ENCODE data around the gene CAMKV.
A peak's percentile ranks its signal among the peaks of the same experiment; 100 is the strongest.
"Not testable (repeated sequence)": the region's sequence is repeated elsewhere in the genome, so short reads cannot be mapped to it uniquely, and the experiment has no call there.

The CAMKV gene, protein sequence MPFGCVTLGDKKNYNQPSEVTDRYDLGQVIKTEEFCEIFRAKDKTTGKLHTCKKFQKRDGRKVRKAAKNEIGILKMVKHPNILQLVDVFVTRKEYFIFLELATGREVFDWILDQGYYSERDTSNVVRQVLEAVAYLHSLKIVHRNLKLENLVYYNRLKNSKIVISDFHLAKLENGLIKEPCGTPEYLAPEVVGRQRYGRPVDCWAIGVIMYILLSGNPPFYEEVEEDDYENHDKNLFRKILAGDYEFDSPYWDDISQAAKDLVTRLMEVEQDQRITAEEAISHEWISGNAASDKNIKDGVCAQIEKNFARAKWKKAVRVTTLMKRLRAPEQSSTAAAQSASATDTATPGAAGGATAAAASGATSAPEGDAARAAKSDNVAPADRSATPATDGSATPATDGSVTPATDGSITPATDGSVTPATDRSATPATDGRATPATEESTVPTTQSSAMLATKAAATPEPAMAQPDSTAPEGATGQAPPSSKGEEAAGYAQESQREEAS

DNA sequence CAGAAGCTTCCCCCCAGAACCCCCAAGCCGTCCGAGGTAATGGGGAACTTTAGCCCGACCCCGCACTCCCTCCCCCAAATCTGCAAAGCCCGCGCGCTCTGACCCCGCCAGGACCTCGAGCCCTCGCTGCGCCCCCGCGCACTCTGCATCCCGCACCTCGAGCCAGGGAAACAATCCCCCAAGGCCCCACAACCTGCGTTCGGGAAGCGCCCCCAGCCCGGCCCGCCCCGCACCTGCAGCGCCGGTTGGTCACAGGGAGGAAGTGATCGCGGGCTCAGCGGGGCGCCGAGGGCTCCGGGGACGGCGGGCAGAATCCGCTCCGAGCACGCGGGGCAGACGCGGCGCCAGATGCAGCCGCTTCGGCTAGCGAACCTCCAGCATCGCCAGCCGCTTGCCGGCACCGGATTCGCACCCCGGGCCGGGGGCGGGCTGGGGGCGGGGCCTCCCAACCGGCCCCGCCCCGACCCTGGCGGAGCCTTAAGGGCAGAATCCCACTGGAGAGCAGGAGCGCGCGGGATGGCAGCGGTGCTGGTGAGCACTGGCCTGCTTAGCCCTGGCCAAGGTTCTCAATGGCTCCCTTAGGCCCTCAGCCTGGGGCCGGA lies at the start of gene CAMKV:
Gene CAMKV (minus strand): TSS at position 382 of the 602 bp plus-strand sequence. CDS start 7,518 bp downstream, outside the sequence.
- H3K27me3 ChIP-seq (replicated peaks; ENCODE audit: insufficient read depth, low read length), result peaks cover 44% of the 10 kb centered on the region
- no peaks in the 10 kb centered on the region for H3K9me2 ChIP-seq (replicated peaks; ENCODE audit: insufficient read depth, low read length)
- no peaks in the 10 kb centered on the region for H3K79me2 ChIP-seq (ENCODE audit: low read length)
- peak within 1 kb of the TSS; percentile 59; the same call in 1 of the 2 replicates for H3K4me2 ChIP-seq (ENCODE audit: low read depth, low read length)
- H2AFZ ChIP-seq (ENCODE audit: low read length), result no peak within 1 kb of the TSS
- no peak for DNase-seq
- TF ChIP-seq, protein P1, sequence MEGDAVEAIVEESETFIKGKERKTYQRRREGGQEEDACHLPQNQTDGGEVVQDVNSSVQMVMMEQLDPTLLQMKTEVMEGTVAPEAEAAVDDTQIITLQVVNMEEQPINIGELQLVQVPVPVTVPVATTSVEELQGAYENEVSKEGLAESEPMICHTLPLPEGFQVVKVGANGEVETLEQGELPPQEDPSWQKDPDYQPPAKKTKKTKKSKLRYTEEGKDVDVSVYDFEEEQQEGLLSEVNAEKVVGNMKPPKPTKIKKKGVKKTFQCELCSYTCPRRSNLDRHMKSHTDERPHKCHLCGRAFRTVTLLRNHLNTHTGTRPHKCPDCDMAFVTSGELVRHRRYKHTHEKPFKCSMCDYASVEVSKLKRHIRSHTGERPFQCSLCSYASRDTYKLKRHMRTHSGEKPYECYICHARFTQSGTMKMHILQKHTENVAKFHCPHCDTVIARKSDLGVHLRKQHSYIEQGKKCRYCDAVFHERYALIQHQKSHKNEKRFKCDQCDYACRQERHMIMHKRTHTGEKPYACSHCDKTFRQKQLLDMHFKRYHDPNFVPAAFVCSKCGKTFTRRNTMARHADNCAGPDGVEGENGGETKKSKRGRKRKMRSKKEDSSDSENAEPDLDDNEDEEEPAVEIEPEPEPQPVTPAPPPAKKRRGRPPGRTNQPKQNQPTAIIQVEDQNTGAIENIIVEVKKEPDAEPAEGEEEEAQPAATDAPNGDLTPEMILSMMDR (IDR thresholded peaks at IDR 0.05; ENCODE audit: low read length), result no peak
- no peak for TF ChIP-seq EZH2phosphoT487 (IDR thresholded peaks at IDR 0.05; ENCODE audit: low read length)
- no peak for TF ChIP-seq EZH2 (optimal IDR thresholded peaks at IDR 0.05; ENCODE audit: low read depth, low read length)
- H3K9ac ChIP-seq (ENCODE audit: low read length), result no peak within 1 kb of the TSS
- no peak within 1 kb of the TSS for H3K27ac ChIP-seq (ENCODE audit: low read length)
- H3F3A ChIP-seq (ENCODE audit: insufficient read depth, low read length), result no peaks in the 10 kb centered on the region
- H3K4me3 ChIP-seq (ENCODE audit: low read length), result peak within 1 kb of the TSS; percentile 31
- no peaks in the 10 kb centered on the region for H3K4me1 ChIP-seq (ENCODE audit: low read length)
- H3K36me3 ChIP-seq (replicated peaks; ENCODE audit: insufficient read depth, low read length), result no peaks in the 10 kb centered on the region
- no peaks in the 10 kb centered on the region for H3K9me3 ChIP-seq (replicated peaks; ENCODE audit: insufficient read depth, low read length)
- H4K20me1 ChIP-seq (ENCODE audit: insufficient read depth, low read length), result no peaks in the 10 kb centered on the region

DNA sequence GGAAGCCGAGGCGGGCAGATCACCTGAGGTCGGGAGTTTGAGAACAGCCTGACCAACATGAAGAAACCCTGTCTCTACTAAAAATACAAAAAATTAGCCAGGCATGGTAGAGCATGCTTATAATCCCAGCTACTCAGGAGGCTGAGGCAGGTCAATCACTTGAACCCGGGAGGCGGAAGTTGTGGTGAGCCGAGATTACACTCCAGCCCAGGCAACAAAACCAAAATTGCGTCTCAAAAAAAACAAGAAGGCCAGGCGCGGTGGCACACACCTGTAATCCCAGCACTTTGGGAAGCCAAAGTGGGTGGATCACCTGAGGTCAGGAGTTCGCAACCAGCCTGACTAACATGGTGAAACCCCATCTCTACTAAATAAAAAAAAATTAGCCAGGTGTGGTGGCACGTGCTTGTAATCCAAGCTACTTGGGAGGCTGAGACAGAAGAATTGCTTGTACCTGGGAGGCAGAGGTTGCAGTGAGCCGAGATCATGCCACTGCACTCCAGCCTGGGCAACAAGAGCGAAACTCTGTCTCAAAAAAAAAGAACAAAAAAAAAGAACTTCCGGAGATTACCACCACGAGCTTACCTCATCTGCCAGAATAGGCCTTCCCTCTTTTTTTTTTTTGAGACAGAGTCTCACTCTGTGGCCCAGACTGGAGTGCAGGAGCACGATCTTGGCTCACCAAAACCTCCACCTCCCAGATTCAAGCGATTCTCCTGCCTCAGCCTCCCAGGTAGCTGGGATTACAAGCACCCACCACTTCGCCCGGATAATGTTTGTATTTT lies 48.3 kb upstream of the CAMKV start:
- H3K4me2 ChIP-seq (ENCODE audit: low read depth, low read length); H3K79me2 ChIP-seq (ENCODE audit: low read length); H3K9me2 ChIP-seq (replicated peaks; ENCODE audit: insufficient read depth, low read length); H3K4me1 ChIP-seq (ENCODE audit: low read length); H3K36me3 ChIP-seq (replicated peaks; ENCODE audit: insufficient read depth, low read length); H3K27me3 ChIP-seq (replicated peaks; ENCODE audit: insufficient read depth, low read length); H2AFZ ChIP-seq (ENCODE audit: low read length); H3K9ac ChIP-seq (ENCODE audit: low read length); H3K4me3 ChIP-seq (ENCODE audit: low read length); H3F3A ChIP-seq (ENCODE audit: insufficient read depth, low read length); H3K9me3 ChIP-seq (replicated peaks; ENCODE audit: insufficient read depth, low read length); H4K20me1 ChIP-seq (ENCODE audit: insufficient read depth, low read length): not testable (repeated sequence)
- DNase-seq, result peak; percentile 49
- peak overlapping the region; percentile 1; the same call in 1 of the 2 replicates for H3K27ac ChIP-seq (ENCODE audit: low read length)

DNA sequence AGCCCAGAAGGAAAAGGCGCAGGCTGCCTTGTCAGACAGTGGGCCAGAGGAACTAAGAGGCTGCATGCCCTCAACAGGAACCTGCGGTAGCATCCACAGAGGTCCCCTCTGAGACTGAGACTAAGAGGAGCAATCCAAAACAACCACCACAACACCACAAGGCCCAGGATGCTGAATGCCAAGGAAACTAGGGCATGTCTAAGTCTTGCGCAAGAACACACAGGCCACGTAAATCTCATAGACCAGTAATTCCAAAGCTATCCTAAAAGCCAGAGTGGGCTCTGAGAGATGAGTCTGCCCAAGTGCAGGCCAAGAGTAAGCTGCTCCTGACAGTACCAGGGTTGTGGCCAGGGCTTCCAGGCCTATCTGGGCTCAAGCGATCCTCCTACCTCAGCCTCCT lies 47.0 kb upstream of the CAMKV start:
- H3K27ac ChIP-seq (ENCODE audit: low read length), result no peak overlapping the region
- TF ChIP-seq, protein P1 (IDR thresholded peaks at IDR 0.05; ENCODE audit: low read length), result no peak
- no peak for TF ChIP-seq EZH2phosphoT487 (IDR thresholded peaks at IDR 0.05; ENCODE audit: low read length)
- no peak for TF ChIP-seq EZH2 (optimal IDR thresholded peaks at IDR 0.05; ENCODE audit: low read depth, low read length)
- H3K27me3 ChIP-seq (replicated peaks; ENCODE audit: insufficient read depth, low read length), result no peaks in the 10 kb centered on the region
- H3K9ac ChIP-seq (ENCODE audit: low read length), result no peak overlapping the region
- no peaks in the 10 kb centered on the region for H4K20me1 ChIP-seq (ENCODE audit: insufficient read depth, low read length)
- no peaks in the 10 kb centered on the region for H3K9me3 ChIP-seq (replicated peaks; ENCODE audit: insufficient read depth, low read length)
- DNase-seq, result no peak
- H3K4me3 ChIP-seq (ENCODE audit: low read length), result no peak overlapping the region
- H3K79me2 ChIP-seq (ENCODE audit: low read length), result no peaks in the 10 kb centered on the region; the same call in 1 of the 2 replicates
- H3K36me3 ChIP-seq (replicated peaks; ENCODE audit: insufficient read depth, low read length), result no peaks in the 10 kb centered on the region
- H2AFZ ChIP-seq (ENCODE audit: low read length), result no peak overlapping the region
- no peaks in the 10 kb centered on the region for H3F3A ChIP-seq (ENCODE audit: insufficient read depth, low read length)
- peaks cover 3% of the 10 kb centered on the region; the same call in 1 of the 2 replicates for H3K4me1 ChIP-seq (ENCODE audit: low read length)
- H3K9me2 ChIP-seq (replicated peaks; ENCODE audit: insufficient read depth, low read length), result no peaks in the 10 kb centered on the region
- H3K4me2 ChIP-seq (ENCODE audit: low read depth, low read length), result no peak overlapping the region

Data from MM.1S (cell line).